ENCODE data around the gene FMNL2.
A peak's percentile ranks its signal among the peaks of the same experiment; 100 is the strongest.

Gene FMNL2

GRCh38 chr2:152598975-152599759 lies 264.2 kb downstream of the FMNL2 start:
- DNase-seq, result no peak

- DNase-seq, result no peak
Observed at GRCh38 chr2:152600051-152600657, 265.2 kb downstream of the FMNL2 start.

- no peak for DNase-seq
Observed at GRCh38 chr2:152600697-152601096, 265.7 kb downstream of the FMNL2 start.

- DNase-seq, result no peak
Observed at GRCh38 chr2:152602750-152603149, 267.8 kb downstream of the FMNL2 start.

- no peak for DNase-seq
Observed at GRCh38 chr2:152603166-152603565, 268.2 kb downstream of the FMNL2 start.

GRCh38 chr2:152606081-152606480 lies 271.1 kb downstream of the FMNL2 start:
- DNase-seq, result no peak

GRCh38 chr2:152606941-152607340 lies 272.0 kb downstream of the FMNL2 start:
- DNase-seq, result no peak

GRCh38 chr2:152607793-152608300 lies 272.9 kb downstream of the FMNL2 start:
- no peak for DNase-seq

GRCh38 chr2:152609154-152609553 lies 274.2 kb downstream of the FMNL2 start:
- no peak for DNase-seq

GRCh38 chr2:152609699-152610098 lies 274.7 kb downstream of the FMNL2 start:
- DNase-seq, result no peak

- DNase-seq, result peak; percentile 18 to 54
Observed at GRCh38 chr2:152611458-152612231, 276.7 kb downstream of the FMNL2 start.

- no peak for DNase-seq
Observed at GRCh38 chr2:152613235-152613634, 278.3 kb downstream of the FMNL2 start.

GRCh38 chr2:152615177-152615576 lies 280.2 kb downstream of the FMNL2 start:
- no peak for DNase-seq

GRCh38 chr2:152617456-152618192 lies 282.6 kb downstream of the FMNL2 start:
- no peak for DNase-seq

- no peak for DNase-seq
Observed at GRCh38 chr2:152618193-152618564, 283.2 kb downstream of the FMNL2 start.

- no peak for DNase-seq
Observed at GRCh38 chr2:152620208-152620607, 285.2 kb downstream of the FMNL2 start.

- DNase-seq, result no peak
Observed at GRCh38 chr2:152620985-152621384, 286.0 kb downstream of the FMNL2 start.

GRCh38 chr2:152622219-152622618 lies 287.2 kb downstream of the FMNL2 start:
- DNase-seq, result no peak

- DNase-seq, result no peak
Observed at GRCh38 chr2:152623076-152623740, 288.2 kb downstream of the FMNL2 start.

GRCh38 chr2:152623775-152624174 lies 288.8 kb downstream of the FMNL2 start:
- no peak for DNase-seq

- DNase-seq, result no peak
Observed at GRCh38 chr2:152624805-152625204, 289.8 kb downstream of the FMNL2 start.

- DNase-seq, result no peak
Observed at GRCh38 chr2:152626911-152627339, 292.0 kb downstream of the FMNL2 start.
